Mesenteric fat pad (tissue), 1 donor: ENCODE data around the gene HOOK2. TPM values are rescaled to one million over a fixed set of nuclear protein-coding genes. Genes with fewer than 3 reads are reported as not detected.
"Not testable (repeated sequence)": the region's sequence is repeated elsewhere in the genome, so short reads cannot be mapped to it uniquely, and the experiment has no call there.

Source experiments
- DNase-seq: peaks from one replicate; pipeline ENCODE4 v3.0.0-alpha.2; 2020; ENCODE audit warnings: low spot score
- microRNA-seq: library from miRNA; unstranded; fragments of <30 nt; microRNA quantifications from one replicate; pipeline ENCODE4 v1.2.0, GENCODE V29; 2020; ENCODE audit warnings: borderline number of aligned reads
- total RNA-seq: library from RNA; stranded (reverse); fragmentation: NEBNext Ultra II Directional; extraction: Animal tissue kit (Norgen Biotek cat#: 25700); gene quantifications from one replicate; pipeline ENCODE4 v1.2.1, GENCODE V29; 2021
- donor health status: DM: yes; HTN: yes; CAD: no.

Gene HOOK2
- total RNA-seq, 1 donor from 2014 or later: 57.7 TPM

DNA sequence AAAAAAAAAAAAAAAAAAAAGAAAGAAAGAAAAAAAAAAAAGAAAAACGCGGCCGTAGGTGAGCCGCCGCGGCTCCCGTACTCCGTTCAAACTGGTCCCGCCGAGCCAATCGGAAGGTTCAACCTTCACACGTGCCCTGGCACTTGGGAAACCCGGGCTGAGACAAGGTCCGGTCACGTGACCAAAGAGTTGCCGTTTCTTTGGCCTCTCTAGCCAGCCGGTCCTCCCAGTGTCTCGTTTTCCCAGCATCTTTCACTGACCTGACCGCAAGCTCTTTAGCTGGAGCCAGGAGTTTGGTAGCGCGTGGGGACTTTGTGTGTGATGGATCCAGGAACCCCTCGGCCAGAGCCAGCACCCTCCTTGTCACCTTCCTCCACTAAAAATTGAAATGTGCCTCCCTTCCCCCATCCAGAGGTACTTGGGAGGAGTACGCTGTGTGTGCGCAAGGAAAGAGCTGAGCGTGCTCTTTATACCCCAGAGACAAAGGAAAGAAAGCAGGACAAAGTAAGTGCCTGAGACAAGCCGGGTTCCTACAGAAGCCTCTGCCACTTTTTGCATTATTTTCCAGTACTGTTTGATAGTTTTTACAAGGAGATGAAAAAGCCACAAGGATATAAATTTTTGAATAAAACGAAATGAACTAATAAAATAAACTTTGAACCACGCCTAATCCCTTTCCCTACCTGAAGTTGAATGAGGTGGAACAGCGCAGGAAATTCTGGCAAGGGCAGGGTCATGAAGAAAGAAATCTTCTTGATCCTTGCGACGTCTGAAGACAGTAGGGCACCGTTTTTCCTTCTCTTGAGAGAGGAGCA is 52.6 kb downstream of the HOOK2 start:
- peak; percentile 96 for DNase-seq

DNA sequence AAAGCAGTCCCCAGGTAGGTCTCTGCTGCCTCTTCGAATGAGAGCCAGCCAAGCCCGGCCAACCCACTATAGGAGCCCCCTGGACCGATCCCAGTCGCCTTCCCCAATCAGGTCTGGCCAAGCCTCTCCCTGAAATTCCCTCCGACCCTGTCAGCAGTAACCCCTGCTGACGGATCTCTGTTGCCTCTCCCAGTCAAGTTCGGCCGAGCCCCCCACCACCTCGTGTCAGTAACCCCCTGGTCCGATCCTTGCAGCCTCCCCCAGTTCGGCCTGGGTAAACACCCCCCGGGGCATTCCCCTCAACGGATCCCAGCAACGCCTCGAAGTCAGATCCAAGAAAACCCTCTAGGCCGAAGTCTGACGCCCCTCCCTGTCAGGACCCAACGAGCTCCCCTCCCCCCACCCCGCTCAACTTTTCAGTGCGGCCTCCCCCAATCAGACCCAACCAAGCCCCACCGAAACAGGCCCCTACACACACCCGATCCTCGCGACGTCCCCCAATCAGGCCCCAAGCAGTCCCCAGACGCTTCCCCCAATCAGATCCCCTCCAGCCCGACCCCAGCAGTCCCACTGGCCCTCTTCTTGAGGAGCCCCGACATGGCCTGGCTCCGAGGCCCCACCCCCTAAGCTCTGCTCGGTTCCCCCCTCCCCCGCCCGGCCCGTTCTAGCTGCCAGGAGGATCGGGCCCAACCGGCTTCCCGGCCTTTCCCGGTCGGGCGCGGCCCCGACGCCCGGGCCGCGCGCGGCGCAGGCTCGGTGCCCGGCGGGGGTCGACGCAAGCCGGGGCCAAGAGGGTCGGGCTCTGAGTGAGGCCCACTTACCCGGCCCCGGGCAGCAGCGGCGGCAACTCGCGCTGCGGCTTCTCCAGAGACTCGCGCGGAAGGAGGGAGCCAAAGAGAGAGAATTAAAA is 53.4 kb downstream of the HOOK2 start:
- no peak for DNase-seq

DNA sequence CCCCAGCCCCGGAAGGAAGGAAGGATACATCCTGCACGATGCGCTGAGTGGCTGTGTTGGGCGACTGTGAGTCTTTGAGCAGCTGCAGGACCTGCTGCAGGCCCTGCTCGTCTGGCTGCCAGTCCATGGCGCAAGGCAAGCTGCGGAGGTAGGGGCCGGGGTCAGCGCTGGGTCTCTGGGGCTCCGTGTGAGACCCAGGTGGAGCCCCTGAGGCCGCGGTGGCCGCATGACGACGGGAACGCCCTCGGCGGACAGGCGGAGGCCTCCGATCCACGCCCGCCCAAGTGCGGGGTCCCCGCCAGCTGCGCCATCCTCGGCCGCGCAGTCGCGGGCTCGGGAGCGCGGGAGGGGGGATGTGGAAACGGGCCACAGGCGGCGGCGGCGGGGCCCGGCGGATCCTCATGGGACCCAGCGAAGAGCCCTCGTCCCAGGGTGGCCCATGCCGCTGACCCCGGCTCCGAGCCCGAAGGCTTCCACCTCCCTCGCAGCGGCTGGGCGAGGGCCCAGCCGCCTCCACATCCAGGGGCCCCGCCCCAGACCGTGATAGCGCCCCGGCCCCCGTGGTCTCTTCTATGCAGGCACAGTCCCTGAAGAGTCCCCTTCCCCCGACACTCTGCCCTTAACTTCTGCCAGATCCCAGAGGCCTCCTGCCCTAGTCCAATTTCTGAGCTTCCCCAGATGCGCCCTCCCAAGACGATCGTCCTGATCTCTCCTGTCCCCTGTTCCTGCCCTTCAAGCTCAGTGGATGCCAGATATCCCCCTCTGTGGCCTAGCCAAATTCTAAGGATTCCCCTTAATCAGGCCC is 54.3 kb downstream of the HOOK2 start:
- DNase-seq: no peak

GRCh38 chr19:12720296-12720695 is 55.1 kb downstream of the HOOK2 start:
- no peak for DNase-seq

DNA sequence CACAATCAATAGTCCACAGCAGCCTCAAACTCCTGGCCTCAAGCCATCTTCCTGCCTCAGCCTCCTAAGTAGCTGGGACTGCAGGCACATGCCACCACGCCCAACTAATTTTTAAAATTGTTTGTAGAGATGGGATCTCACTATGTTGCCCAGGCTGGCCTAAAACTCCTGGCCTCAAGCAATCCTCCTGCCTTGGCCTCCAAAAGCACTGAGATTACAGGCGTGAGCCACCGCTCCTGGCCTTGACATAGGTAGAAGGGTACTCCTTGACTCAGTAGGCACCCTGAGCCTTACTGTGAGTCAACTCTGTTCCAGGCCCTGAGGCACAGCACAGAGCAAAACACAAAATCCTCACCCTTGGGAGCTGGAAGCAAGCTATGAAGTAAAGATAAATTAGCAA is 59.4 kb downstream of the HOOK2 start:
- no peak for DNase-seq

DNA sequence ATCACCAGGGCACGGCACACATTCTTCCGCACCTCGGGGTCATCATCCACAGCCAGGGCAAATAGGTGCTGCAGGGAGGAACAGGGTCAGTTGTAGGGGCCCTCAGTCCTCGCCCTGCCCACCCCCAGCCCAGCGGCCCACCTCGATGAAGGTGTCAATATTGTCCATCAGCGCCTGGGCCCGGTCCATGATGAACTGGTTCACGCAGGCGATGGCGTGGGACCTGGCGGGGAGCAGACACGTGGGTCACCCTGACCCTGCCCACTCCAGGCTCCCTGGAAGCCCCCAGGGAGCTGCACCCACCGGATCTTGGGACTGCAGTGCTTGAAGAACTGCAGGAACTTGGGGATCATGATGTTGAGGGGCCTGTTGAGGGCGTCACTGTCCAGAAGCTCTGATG is 60.2 kb downstream of the HOOK2 start:
- no peak for DNase-seq

GRCh38 chr19:12713304-12713703 is 62.0 kb downstream of the HOOK2 start:
- DNase-seq: not testable (repeated sequence)

Small RNA genes within 50 kb of the gene (microRNA-seq; reads per million reads assigned to microRNA genes)
- not detected for gene MIR5684

Other genes starting within 250 kb of the HOOK2 start
- gene ZNF564, start 224.1 kb downstream of the HOOK2 start, total RNA-seq: 7.9 TPM
- gene ZNF490, start 164.7 kb downstream of the HOOK2 start, total RNA-seq: 4.6 TPM
- gene ZNF791, start 164.6 kb downstream of the HOOK2 start, total RNA-seq: 24.1 TPM
- gene MAN2B1, start 108.8 kb downstream of the HOOK2 start, total RNA-seq: 106 TPM
- 7.2 TPM for gene WDR83, start 108.7 kb downstream of the HOOK2 start, total RNA-seq
- gene DHPS, start 93.7 kb downstream of the HOOK2 start, total RNA-seq: 46.3 TPM
- not detected for gene GNG14, start 87.6 kb downstream of the HOOK2 start, total RNA-seq
- gene FBXW9, start 78.9 kb downstream of the HOOK2 start, total RNA-seq: 4.4 TPM
- gene TNPO2, start 51.6 kb downstream of the HOOK2 start, total RNA-seq: 79.4 TPM
- gene TRIR, start 40.9 kb downstream of the HOOK2 start, total RNA-seq: 139 TPM
- 57.6 TPM for gene GET3, start 38.1 kb downstream of the HOOK2 start, total RNA-seq
- not detected for gene BEST2, start 23.8 kb downstream of the HOOK2 start, total RNA-seq
- gene JUNB, start 15.9 kb upstream of the HOOK2 start, total RNA-seq: 800 TPM
- gene PRDX2, start 26.2 kb upstream of the HOOK2 start, total RNA-seq: 238 TPM
- 2.1 TPM for gene THSD8, start 26.5 kb upstream of the HOOK2 start, total RNA-seq
- 2.7 TPM for gene RNASEH2A, start 31.0 kb upstream of the HOOK2 start, total RNA-seq
- gene RTBDN, start 59.0 kb upstream of the HOOK2 start, total RNA-seq: not detected
- gene MAST1, start 63.0 kb upstream of the HOOK2 start, total RNA-seq: 0.90 TPM
- 28.9 TPM for gene DNASE2, start 105.9 kb upstream of the HOOK2 start, total RNA-seq
- not detected for gene KLF1, start 111.6 kb upstream of the HOOK2 start, total RNA-seq
- 23.3 TPM for gene GCDH, start 115.6 kb upstream of the HOOK2 start, total RNA-seq
- not detected for gene SYCE2, start 143.7 kb upstream of the HOOK2 start, total RNA-seq
- gene FARSA, start 158.2 kb upstream of the HOOK2 start, total RNA-seq: 51.6 TPM
- 877 TPM for gene CALR, start 163.1 kb upstream of the HOOK2 start, total RNA-seq
- 143 TPM for gene RAD23A, start 170.3 kb upstream of the HOOK2 start, total RNA-seq
- gene GADD45GIP1, start 181.7 kb upstream of the HOOK2 start, total RNA-seq: 19.8 TPM
- gene DAND5, start 194.0 kb upstream of the HOOK2 start, total RNA-seq: not detected
- gene NFIX, start 219.9 kb upstream of the HOOK2 start, total RNA-seq: 166 TPM